KBM-7 (cell line): ENCODE measurements around the gene UFSP2.

Experiments used
- DNase-seq: peaks from one replicate; pipeline ENCODE4 v3.0.0-alpha.2; 2015
- in situ Hi-C: fragments of 300-500 bp; cut with MboI; formaldehyde crosslinking; loops from 2 replicates; pipeline ENCODE4 v1.14.3; 2020; ENCODE audit warnings: low sequenced_read_pairs, low pct_unique_long_range_greater_than_20kb, mixed read lengths

The UFSP2 gene

GRCh38 chr4:185361872-185362271 is 63.9 kb downstream of the UFSP2 start:
- in situ Hi-C loops, result no loop called here
- no peak for DNase-seq

GRCh38 chr4:185359767-185360446 is 65.9 kb downstream of the UFSP2 start:
- in situ Hi-C loops, result no loop called here
- no peak for DNase-seq

GRCh38 chr4:185358959-185359358 is 66.8 kb downstream of the UFSP2 start:
- DNase-seq, result no peak
- in situ Hi-C loops, result no loop called here

GRCh38 chr4:185358514-185358913 is 67.2 kb downstream of the UFSP2 start:
- in situ Hi-C loops, result no loop called here
- no peak for DNase-seq

GRCh38 chr4:185357733-185358440 is 67.9 kb downstream of the UFSP2 start:
- no peak for DNase-seq
- in situ Hi-C loops, result no loop called here

DNA sequence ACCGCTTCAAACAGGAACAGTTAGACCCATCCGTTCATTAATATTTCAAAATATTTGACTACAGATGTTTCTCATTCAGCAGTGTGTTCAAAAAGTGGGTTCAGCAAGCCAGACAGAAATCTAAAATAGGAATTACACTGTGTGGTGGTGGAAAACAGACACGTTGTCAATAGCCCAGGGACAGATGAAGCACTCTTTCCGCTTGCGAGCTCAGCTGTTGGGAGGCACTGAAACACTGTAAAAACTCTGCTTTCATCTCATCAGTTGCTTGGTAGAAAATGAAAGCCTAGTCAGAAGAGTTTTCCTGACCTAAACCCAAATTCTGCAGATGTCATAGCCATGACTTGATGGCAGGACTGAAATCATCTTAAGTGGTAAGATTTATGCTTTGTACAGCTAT is 68.6 kb downstream of the UFSP2 start:
- in situ Hi-C loops, result no loop called here
- DNase-seq, result no peak

- no peak for DNase-seq
- in situ Hi-C loops, result no loop called here
Measured at GRCh38 chr4:185352741-185353140, 73.0 kb downstream of the UFSP2 start.

DNA sequence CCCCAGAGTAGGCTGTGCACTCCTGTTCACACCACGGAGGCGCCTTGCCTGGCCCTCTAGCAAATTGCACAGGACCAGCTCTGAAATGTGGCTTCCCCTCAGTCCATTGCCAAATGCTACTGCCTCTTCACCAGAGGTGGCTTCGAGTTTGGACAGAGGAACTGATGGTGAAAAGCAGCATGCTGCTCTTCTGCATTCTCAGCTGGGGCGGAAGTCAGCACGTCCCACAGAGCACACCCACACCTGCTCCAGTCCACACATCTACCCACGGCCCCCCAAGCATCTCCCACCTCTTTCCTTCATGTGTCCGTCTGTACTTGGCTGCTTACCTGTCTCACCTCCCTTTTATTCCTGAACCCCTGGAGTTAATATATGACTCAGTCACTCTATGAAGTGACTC is 73.6 kb downstream of the UFSP2 start:
- DNase-seq, result no peak
- in situ Hi-C loops, result no loop called here

GRCh38 chr4:185351691-185352090 is 74.1 kb downstream of the UFSP2 start:
- DNase-seq, result no peak
- in situ Hi-C loops, result no loop called here
